Liver (tissue), 9 donors: ENCODE results near the gene DIAPH2. TPM values are rescaled to one million over a fixed set of nuclear protein-coding genes. Genes with fewer than 3 reads are reported as not detected.

Source experiments
- DNase-seq: peaks from one replicate; pipeline ENCODE4 v3.0.0-alpha.2; 2017; ENCODE audit warnings: low spot score
- H3K27ac ChIP-seq, 2 donors: one replicate each; pipeline ENCODE4 v1.7.0; 2013; ENCODE audit warnings: inconsistent platforms in 2 of 2, low read length in 2 of 2, control low read depth in 1 of 2, low read depth in 1 of 2, mild to moderate bottlenecking in 1 of 2
- H3K27me3 ChIP-seq, 4 donors: one replicate each; pipeline versions ENCODE4 v1.6.1 to v1.7.0; 2013; ENCODE audit warnings: low read length in 3 of 4, inconsistent platforms in 1 of 4, mild to moderate bottlenecking in 1 of 4, moderate library complexity in 1 of 4; ENCODE audit not compliant: control insufficient read depth in 4 of 4, insufficient read depth in 4 of 4
- H3K36me3 ChIP-seq, 4 donors: one replicate each; pipeline versions ENCODE4 v1.6.1 to v1.7.0; 2013; ENCODE audit warnings: low read length in 3 of 4, mild to moderate bottlenecking in 3 of 4, low read depth in 1 of 4, moderate library complexity in 1 of 4; ENCODE audit not compliant: control insufficient read depth in 4 of 4, insufficient read depth in 3 of 4
- H3K4me1 ChIP-seq, 4 donors: one replicate each; pipeline versions ENCODE4 v1.6.1 to v1.7.0; 2013; ENCODE audit warnings: low read length in 3 of 4, mild to moderate bottlenecking in 3 of 4, moderate library complexity in 1 of 4; ENCODE audit not compliant: control insufficient read depth in 4 of 4, insufficient read depth in 4 of 4
- H3K4me3 ChIP-seq, 3 donors: one replicate each; pipeline versions ENCODE4 v1.6.1 to v1.7.0; 2013; ENCODE audit warnings: low read length in 3 of 3, control low read depth in 1 of 3, low read depth in 1 of 3, mild to moderate bottlenecking in 1 of 3
- H3K9ac ChIP-seq, 2 donors: one replicate each; pipeline ENCODE4 v1.7.0; 2013; ENCODE audit warnings: low read length in 2 of 2, mild to moderate bottlenecking in 2 of 2, moderate library complexity in 2 of 2, control low read depth in 1 of 2, low read depth in 1 of 2
- H3K9me3 ChIP-seq, 4 donors: one replicate each; pipeline versions ENCODE4 v1.6.1 to v1.7.0; 2013; ENCODE audit warnings: low read length in 3 of 4; ENCODE audit not compliant: control insufficient read depth in 4 of 4
- EGR1 ChIP-seq, 2 donors: IDR thresholded peaks; 2 replicates each; pipeline ENCODE4 v1.6.1; 2016 to 2018; ENCODE audit warnings: antibody characterized with exemption in 2 of 2, low read depth in 2 of 2
- FOXA1 ChIP-seq: IDR thresholded peaks from 2 replicates; pipeline ENCODE4 v1.6.1; 2016; ENCODE audit warnings: antibody characterized with exemption
- FOXA2 ChIP-seq: IDR thresholded peaks from 2 replicates; pipeline ENCODE4 v1.6.1; 2016; ENCODE audit warnings: antibody characterized with exemption
- HNF4A ChIP-seq, 2 donors: conservative IDR thresholded peaks; 2 replicates each; pipeline ENCODE4 v1.6.1; 2016; ENCODE audit warnings: antibody characterized with exemption in 2 of 2, mild to moderate bottlenecking in 2 of 2
- HNF4G ChIP-seq: IDR thresholded peaks from 2 replicates; pipeline ENCODE4 v1.6.1; 2016; ENCODE audit warnings: antibody characterized with exemption
- JUND ChIP-seq, 2 donors: IDR thresholded peaks; 2 replicates each; pipeline ENCODE4 v1.6.1; 2016; ENCODE audit warnings: antibody characterized with exemption in 2 of 2
- MAX ChIP-seq: IDR thresholded peaks from 2 replicates; pipeline ENCODE4 v1.6.1; 2016; ENCODE audit warnings: antibody characterized with exemption
- NR2F2 ChIP-seq: IDR thresholded peaks from 2 replicates; pipeline ENCODE4 v1.6.1; 2016; ENCODE audit warnings: antibody characterized with exemption
- RAD21 ChIP-seq, 2 donors: IDR thresholded peaks; 2 replicates each; pipeline ENCODE4 v1.6.1; 2016; ENCODE audit warnings: antibody characterized with exemption in 2 of 2, mild to moderate bottlenecking in 2 of 2
- RXRA ChIP-seq, 2 donors: IDR thresholded peaks; 2 replicates each; pipeline ENCODE4 v1.6.1; 2017 to 2018; ENCODE audit warnings: antibody characterized with exemption in 2 of 2, mild to moderate bottlenecking in 1 of 2
- SP1 ChIP-seq: IDR thresholded peaks from 2 replicates; pipeline ENCODE4 v1.6.1; 2018; ENCODE audit warnings: antibody characterized with exemption, mild to moderate bottlenecking
- TAF1 ChIP-seq: conservative IDR thresholded peaks from 2 replicates; pipeline ENCODE4 v1.6.1; 2016; ENCODE audit warnings: antibody characterized with exemption, mild to moderate bottlenecking
- YY1 ChIP-seq: IDR thresholded peaks from 2 replicates; pipeline ENCODE4 v1.6.1; 2016; ENCODE audit warnings: antibody characterized with exemption, mild to moderate bottlenecking
- ZBTB33 ChIP-seq: IDR thresholded peaks from 2 replicates; pipeline ENCODE4 v1.6.1; 2016; ENCODE audit warnings: antibody characterized with exemption
- WGBS: extraction: QIAGEN DNeasy Blood & Tissue Kit; methylation state at CpG from one replicate; pipeline ENCODE4 v1.1.7; 2013; 5-methylcytosine and 5-hydroxymethylcytosine counted together
- polyA plus RNA-seq, 2 donors: library from polyadenylated mRNA; stranded (reverse) in 1 of 2; unstranded in 1 of 2; fragments of 200-250 nt in 1 of 2; fragments of >200 nt in 1 of 2; fragmentation: Nextera tagmentation in 1 of 2; extraction: Ambion mirVana in 1 of 2; gene quantifications; one replicate each; pipeline versions ENCODE4 v1.2.1 to v1.2.3, GENCODE V29; 2013 to 2015
- total RNA-seq, 2 donors: library from RNA; depleted of rRNA; stranded (reverse); fragments of >200 nt; gene quantifications; one replicate each; pipeline ENCODE4 v1.2.3, GENCODE V29; 2014
- TF ChIP-seq, protein P1 (sequence below): fragments of 150-350 bp; IDR thresholded peaks from 2 replicates; pipeline ENCODE4 v1.5.1; 2017; ENCODE audit warnings: improper control_type of control experiment, low read depth, low read length; ENCODE audit not compliant: missing input control
- TF ChIP-seq, protein P2 (sequence below): IDR thresholded peaks from 2 replicates; pipeline ENCODE4 v1.6.1; 2016; ENCODE audit warnings: antibody characterized with exemption
- TF ChIP-seq, protein P3 (sequence below): IDR thresholded peaks from 2 replicates; pipeline ENCODE4 v1.6.1; 2016; ENCODE audit warnings: antibody characterized with exemption, mild to moderate bottlenecking
- donor health status: healthy.
- donor health status: healthy.
- donor health status: healthy.
- donor health status: healthy.
- donor health status: healthy.

Gene DIAPH2
- total and polyA plus RNA-seq, 4 donors: 2.7 to 16.6 (median 5.3) TPM

DNA sequence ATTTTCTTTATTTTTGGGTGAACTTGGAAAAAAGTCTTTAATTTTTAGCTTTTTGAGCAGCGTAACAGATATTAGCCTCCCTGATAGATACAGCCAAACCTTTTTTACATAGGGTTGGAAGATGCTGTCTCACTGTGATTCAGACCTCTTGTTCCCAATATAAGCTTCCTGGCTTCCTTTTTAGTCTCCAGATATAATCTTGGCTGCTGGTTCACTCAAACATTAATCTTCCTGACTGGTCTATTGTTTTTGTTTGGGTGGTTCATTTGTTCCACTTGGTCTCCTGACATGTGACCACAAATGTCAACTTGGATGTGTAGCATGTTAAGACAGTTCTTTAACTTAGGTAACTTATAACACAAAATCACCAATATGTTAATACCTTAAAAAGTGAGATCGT, 222.1 kb downstream of the DIAPH2 start:
- WGBS: 97% methylated on average over 2 of the region's 2 CpGs
- DNase-seq: no peak
- H3K36me3 ChIP-seq: no peaks in the 10 kb centered on the region
- H3K4me1 ChIP-seq: peaks cover 0 to 3% (median 0%) of the 10 kb centered on the region in 4 donors
- no peak overlapping the region for H3K27ac ChIP-seq
- no peaks in the 10 kb centered on the region for H3K9me3 ChIP-seq
- H3K27me3 ChIP-seq: peaks cover 0 to 3% (median 0%) of the 10 kb centered on the region in 4 donors
- TF ChIP-seq NR2F2: no peak
- H3K9ac ChIP-seq: no peak overlapping the region
- H3K4me3 ChIP-seq: no peak overlapping the region

- no peak for TF ChIP-seq EGR1 (IDR thresholded peaks at IDR 0.05; ENCODE audit: low read depth in 2 of 2)
- TF ChIP-seq HNF4A (conservative IDR thresholded peaks at IDR 0.05): no peak
- TF ChIP-seq, protein P1, sequence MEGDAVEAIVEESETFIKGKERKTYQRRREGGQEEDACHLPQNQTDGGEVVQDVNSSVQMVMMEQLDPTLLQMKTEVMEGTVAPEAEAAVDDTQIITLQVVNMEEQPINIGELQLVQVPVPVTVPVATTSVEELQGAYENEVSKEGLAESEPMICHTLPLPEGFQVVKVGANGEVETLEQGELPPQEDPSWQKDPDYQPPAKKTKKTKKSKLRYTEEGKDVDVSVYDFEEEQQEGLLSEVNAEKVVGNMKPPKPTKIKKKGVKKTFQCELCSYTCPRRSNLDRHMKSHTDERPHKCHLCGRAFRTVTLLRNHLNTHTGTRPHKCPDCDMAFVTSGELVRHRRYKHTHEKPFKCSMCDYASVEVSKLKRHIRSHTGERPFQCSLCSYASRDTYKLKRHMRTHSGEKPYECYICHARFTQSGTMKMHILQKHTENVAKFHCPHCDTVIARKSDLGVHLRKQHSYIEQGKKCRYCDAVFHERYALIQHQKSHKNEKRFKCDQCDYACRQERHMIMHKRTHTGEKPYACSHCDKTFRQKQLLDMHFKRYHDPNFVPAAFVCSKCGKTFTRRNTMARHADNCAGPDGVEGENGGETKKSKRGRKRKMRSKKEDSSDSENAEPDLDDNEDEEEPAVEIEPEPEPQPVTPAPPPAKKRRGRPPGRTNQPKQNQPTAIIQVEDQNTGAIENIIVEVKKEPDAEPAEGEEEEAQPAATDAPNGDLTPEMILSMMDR: no peak
- 78% methylated on average over 3 of the region's 3 CpGs for WGBS
- Histone ChIP-seq H3K9ac (no peak overlapping the region), H3K27ac (no peak overlapping the region), H3K9me3 (no peaks in the 10 kb centered on the region), H3K4me1 (peaks cover 0 to 3% (median 0%) of the 10 kb centered on the region in 4 donors), H3K27me3 (peaks cover 0 to 3% (median 0%) of the 10 kb centered on the region in 4 donors), H3K36me3 (no peaks in the 10 kb centered on the region), H3K4me3 (no peak overlapping the region)
- no peak for DNase-seq
These were observed 223.1 kb downstream of the DIAPH2 start for GRCh38 chrX:96907516-96908272.

DNA sequence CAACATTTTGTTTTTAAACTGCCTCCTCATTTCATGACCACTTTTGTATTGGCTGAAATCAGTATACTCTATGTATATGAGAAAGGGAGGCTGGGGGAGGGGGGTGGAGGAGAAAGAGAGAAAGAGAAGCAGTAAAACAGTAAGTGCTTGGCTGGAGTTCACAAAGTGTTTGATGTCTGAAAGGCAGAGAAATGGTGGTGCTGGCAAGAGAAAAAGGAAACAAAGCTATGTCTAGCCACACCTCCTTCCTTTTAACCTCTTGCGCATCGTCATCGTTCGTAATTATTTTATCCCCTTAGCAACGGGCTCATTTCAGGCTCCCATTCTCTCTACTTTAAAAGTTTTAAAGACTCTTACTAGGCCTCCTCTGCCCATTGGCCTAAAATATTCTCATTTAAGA, 224.6 kb downstream of the DIAPH2 start:
- peaks cover 0 to 3% (median 0%) of the 10 kb centered on the region in 4 donors for H3K4me1 ChIP-seq
- no peak overlapping the region for H3K4me3 ChIP-seq
- DNase-seq: no peak
- H3K27me3 ChIP-seq: no peaks in the 10 kb centered on the region
- 94% methylated on average over 5 of the region's 5 CpGs for WGBS
- H3K9ac ChIP-seq: no peak overlapping the region
- H3K36me3 ChIP-seq: no peaks in the 10 kb centered on the region
- H3K27ac ChIP-seq: no peak overlapping the region
- no peaks in the 10 kb centered on the region for H3K9me3 ChIP-seq
- TF ChIP-seq MAX (no peak), ZBTB33 (no peak), RAD21 (IDR thresholded peaks at IDR 0.05) (no peak), YY1 (no peak), TAF1 (no peak), SP1 (no peak), HNF4A (conservative IDR thresholded peaks at IDR 0.05) (no peak), RXRA (IDR thresholded peaks at IDR 0.05) (no peak), FOXA1 (no peak), NR2F2 (no peak), FOXA2 (no peak), EGR1 (IDR thresholded peaks at IDR 0.05; ENCODE audit: low read depth in 2 of 2) (no peak), JUND (IDR thresholded peaks at IDR 0.05) (no peak), HNF4G (no peak)
- TF ChIP-seq, protein P2, sequence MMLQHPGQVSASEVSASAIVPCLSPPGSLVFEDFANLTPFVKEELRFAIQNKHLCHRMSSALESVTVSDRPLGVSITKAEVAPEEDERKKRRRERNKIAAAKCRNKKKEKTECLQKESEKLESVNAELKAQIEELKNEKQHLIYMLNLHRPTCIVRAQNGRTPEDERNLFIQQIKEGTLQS: no peak
- TF ChIP-seq, protein P3, sequence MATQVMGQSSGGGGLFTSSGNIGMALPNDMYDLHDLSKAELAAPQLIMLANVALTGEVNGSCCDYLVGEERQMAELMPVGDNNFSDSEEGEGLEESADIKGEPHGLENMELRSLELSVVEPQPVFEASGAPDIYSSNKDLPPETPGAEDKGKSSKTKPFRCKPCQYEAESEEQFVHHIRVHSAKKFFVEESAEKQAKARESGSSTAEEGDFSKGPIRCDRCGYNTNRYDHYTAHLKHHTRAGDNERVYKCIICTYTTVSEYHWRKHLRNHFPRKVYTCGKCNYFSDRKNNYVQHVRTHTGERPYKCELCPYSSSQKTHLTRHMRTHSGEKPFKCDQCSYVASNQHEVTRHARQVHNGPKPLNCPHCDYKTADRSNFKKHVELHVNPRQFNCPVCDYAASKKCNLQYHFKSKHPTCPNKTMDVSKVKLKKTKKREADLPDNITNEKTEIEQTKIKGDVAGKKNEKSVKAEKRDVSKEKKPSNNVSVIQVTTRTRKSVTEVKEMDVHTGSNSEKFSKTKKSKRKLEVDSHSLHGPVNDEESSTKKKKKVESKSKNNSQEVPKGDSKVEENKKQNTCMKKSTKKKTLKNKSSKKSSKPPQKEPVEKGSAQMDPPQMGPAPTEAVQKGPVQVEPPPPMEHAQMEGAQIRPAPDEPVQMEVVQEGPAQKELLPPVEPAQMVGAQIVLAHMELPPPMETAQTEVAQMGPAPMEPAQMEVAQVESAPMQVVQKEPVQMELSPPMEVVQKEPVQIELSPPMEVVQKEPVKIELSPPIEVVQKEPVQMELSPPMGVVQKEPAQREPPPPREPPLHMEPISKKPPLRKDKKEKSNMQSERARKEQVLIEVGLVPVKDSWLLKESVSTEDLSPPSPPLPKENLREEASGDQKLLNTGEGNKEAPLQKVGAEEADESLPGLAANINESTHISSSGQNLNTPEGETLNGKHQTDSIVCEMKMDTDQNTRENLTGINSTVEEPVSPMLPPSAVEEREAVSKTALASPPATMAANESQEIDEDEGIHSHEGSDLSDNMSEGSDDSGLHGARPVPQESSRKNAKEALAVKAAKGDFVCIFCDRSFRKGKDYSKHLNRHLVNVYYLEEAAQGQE: no peak
- TF ChIP-seq, protein P1: no peak
